Mesenchymal stem cell (in vitro differentiated cells and primary cell): ENCODE data around the gene ATP6V1A.

Source experiments
- DNase-seq: peaks from one replicate; pipeline ENCODE4 v3.0.0-alpha.2; 2013
- H2AFZ ChIP-seq: one replicate; pipeline ENCODE4 v1.6.1; 2013; ENCODE audit warnings: low read depth, mild to moderate bottlenecking, control low read depth, inconsistent platforms, low read length, moderate library complexity
- H2AK5ac ChIP-seq: 2 replicates; pipeline ENCODE4 v1.6.1; 2013; ENCODE audit warnings: low read length, moderate library complexity, mild to moderate bottlenecking, inconsistent platforms; ENCODE audit not compliant: severe bottlenecking
- H2BK120ac ChIP-seq: one replicate; pipeline ENCODE4 v1.6.1; 2013; ENCODE audit warnings: low read depth, mild to moderate bottlenecking, inconsistent platforms, low read length, moderate library complexity
- H2BK12ac ChIP-seq, 2 experiments: one replicate each; pipeline ENCODE4 v1.6.1; 2013; ENCODE audit warnings: inconsistent platforms in 2 of 2, low read length in 2 of 2, mild to moderate bottlenecking in 2 of 2, moderate library complexity in 2 of 2, control low read depth in 1 of 2
- H2BK15ac ChIP-seq: one replicate; pipeline ENCODE4 v1.6.1; 2013; ENCODE audit warnings: mild to moderate bottlenecking, low read depth, inconsistent platforms; ENCODE audit not compliant: poor library complexity, severe bottlenecking
- H2BK5ac ChIP-seq: 2 replicates; pipeline ENCODE4 v1.6.1; 2013; ENCODE audit warnings: low read depth, mild to moderate bottlenecking, low read length, control low read depth, inconsistent platforms; ENCODE audit not compliant: poor library complexity, severe bottlenecking
- H3K14ac ChIP-seq, 2 experiments: one replicate each; pipeline ENCODE4 v1.6.1; 2013; ENCODE audit warnings: inconsistent platforms in 2 of 2, low read length in 2 of 2, control low read depth in 1 of 2, mild to moderate bottlenecking in 1 of 2, moderate library complexity in 1 of 2
- H3K18ac ChIP-seq, 2 experiments: one replicate each; pipeline ENCODE4 v1.6.1; 2013; ENCODE audit warnings: inconsistent platforms in 2 of 2, low read length in 2 of 2, control low read depth in 1 of 2, low read depth in 1 of 2, mild to moderate bottlenecking in 1 of 2
- H3K23ac ChIP-seq, 2 experiments: one replicate each; pipeline ENCODE4 v1.6.1; 2013; ENCODE audit warnings: inconsistent platforms in 2 of 2, low read length in 2 of 2, mild to moderate bottlenecking in 2 of 2, moderate library complexity in 2 of 2, control low read depth in 1 of 2
- H3K27ac ChIP-seq: 2 replicates; pipeline ENCODE4 v1.5.1; 2013; ENCODE audit warnings: mild to moderate bottlenecking, moderate library complexity, low read length, control low read depth, inconsistent platforms; ENCODE audit not compliant: poor library complexity, severe bottlenecking
- H3K27me3 ChIP-seq, 2 experiments: 2 replicates each; pipeline versions ENCODE4 v1.6.1 to v1.7.0; 2013; ENCODE audit warnings: low read length in 2 of 2, mild to moderate bottlenecking in 2 of 2, moderate library complexity in 2 of 2, control low read depth in 1 of 2, inconsistent platforms in 1 of 2; ENCODE audit not compliant: control insufficient read depth in 1 of 2, insufficient read depth in 1 of 2
- H3K36me3 ChIP-seq, 2 experiments: 2 replicates each; pipeline versions ENCODE4 v1.6.1 to v1.7.0; 2013; ENCODE audit warnings: low read length in 2 of 2, control low read depth in 1 of 2, inconsistent platforms in 1 of 2, low read depth in 1 of 2, mild to moderate bottlenecking in 1 of 2; ENCODE audit not compliant: insufficient read depth in 2 of 2, control insufficient read depth in 1 of 2
- H3K4ac ChIP-seq, 2 experiments: one replicate each; pipeline ENCODE4 v1.6.1; 2013; ENCODE audit warnings: inconsistent platforms in 2 of 2, low read length in 2 of 2, mild to moderate bottlenecking in 2 of 2, moderate library complexity in 2 of 2, control low read depth in 1 of 2, low read depth in 1 of 2
- H3K4me1 ChIP-seq: 2 replicates; pipeline ENCODE4 v1.6.1; 2013; ENCODE audit warnings: low read depth, low read length, control low read depth; ENCODE audit not compliant: control insufficient read depth, insufficient read depth
- H3K4me2 ChIP-seq: 2 replicates; pipeline ENCODE4 v1.6.1; 2013; ENCODE audit warnings: low read length, mild to moderate bottlenecking, inconsistent platforms; ENCODE audit not compliant: poor library complexity, severe bottlenecking
- H3K4me3 ChIP-seq, 2 experiments: 2 replicates each; pipeline versions ENCODE4 v1.5.1 to v1.7.0; 2013; ENCODE audit warnings: low read length in 2 of 2, mild to moderate bottlenecking in 2 of 2, control low read depth in 1 of 2, low read depth in 1 of 2; ENCODE audit not compliant: insufficient read depth in 1 of 2
- H3K79me1 ChIP-seq: replicated peaks from 2 replicates; pipeline ENCODE4 v1.6.1; 2013; ENCODE audit warnings: mild to moderate bottlenecking, control low read depth, low read length, inconsistent platforms; ENCODE audit not compliant: poor library complexity, severe bottlenecking
- H3K9ac ChIP-seq: 2 replicates; pipeline ENCODE4 v1.7.0; 2013; ENCODE audit warnings: mild to moderate bottlenecking, low read length, moderate library complexity
- H3K9me3 ChIP-seq: 2 replicates; pipeline ENCODE4 v1.7.0; 2013; ENCODE audit warnings: mild to moderate bottlenecking, low read length; ENCODE audit not compliant: control insufficient read depth
- H4K8ac ChIP-seq: one replicate; pipeline ENCODE4 v1.6.1; 2013; ENCODE audit warnings: inconsistent platforms, mild to moderate bottlenecking, low read length, moderate library complexity
- H4K91ac ChIP-seq: one replicate; pipeline ENCODE4 v1.6.1; 2013; ENCODE audit warnings: mild to moderate bottlenecking, low read length, inconsistent platforms
- WGBS: methylation state at CpG from one replicate; pipeline ENCODE4 v1.1.7; 2013; ENCODE audit warnings: mixed read lengths; 5-methylcytosine and 5-hydroxymethylcytosine counted together

ATP6V1A gene

GRCh38 chr3:113707835-113708234 lies 39.0 kb upstream of the ATP6V1A start:
- no peak overlapping the region for H3K4ac ChIP-seq
- 96% methylated on average over 2 of the region's 4 CpGs for whole genome bisulfite sequencing
- no peak overlapping the region for H3K23ac ChIP-seq
- no peak for DNase-seq
- H3K9ac ChIP-seq, result no peak overlapping the region
- no peak overlapping the region for H4K8ac ChIP-seq
- H4K91ac ChIP-seq, result no peak overlapping the region
- no peaks in the 10 kb centered on the region for H3K36me3 ChIP-seq
- no peak overlapping the region for H2BK12ac ChIP-seq
- no peaks in the 10 kb centered on the region for H3K27me3 ChIP-seq
- H2BK5ac ChIP-seq, result no peak overlapping the region
- no peak overlapping the region for H2AFZ ChIP-seq
- H2AK5ac ChIP-seq, result no peak overlapping the region
- no peak overlapping the region for H3K4me2 ChIP-seq
- H3K27ac ChIP-seq, result no peak overlapping the region
- no peak overlapping the region for H2BK15ac ChIP-seq
- no peak overlapping the region for H3K14ac ChIP-seq
- H3K18ac ChIP-seq, result no peak overlapping the region
- no peak overlapping the region for H3K4me3 ChIP-seq
- no peak overlapping the region for H2BK120ac ChIP-seq
- H3K4me1 ChIP-seq, result no peaks in the 10 kb centered on the region
- H3K79me1 ChIP-seq, result no peaks in the 10 kb centered on the region
- no peaks in the 10 kb centered on the region for H3K9me3 ChIP-seq

- Histone ChIP-seq H4K91ac (no peak overlapping the region), H3K18ac (no peak overlapping the region), H3K9me3 (no peaks in the 10 kb centered on the region), H3K4me3 (no peak overlapping the region), H3K23ac (no peak overlapping the region), H2BK120ac (no peak overlapping the region), H2AFZ (no peak overlapping the region), H2AK5ac (no peak overlapping the region), H3K79me1 (no peaks in the 10 kb centered on the region), H2BK15ac (no peak overlapping the region), H2BK5ac (no peak overlapping the region), H3K4me1 (no peaks in the 10 kb centered on the region), H3K27ac (no peak overlapping the region), H3K36me3 (peaks cover 4 to 20% of the 10 kb centered on the region in 2 experiments), H3K27me3 (no peaks in the 10 kb centered on the region), H3K4ac (no peak overlapping the region), H3K9ac (no peak overlapping the region), H4K8ac (no peak overlapping the region), H3K4me2 (no peak overlapping the region), H3K14ac (no peak overlapping the region), H2BK12ac (no peak overlapping the region)
- DNase-seq, result no peak
- no CpG with 5 or more reads among the region's 3 CpGs for WGBS
Observed at GRCh38 chr3:113712129-113712528, 34.7 kb upstream of the ATP6V1A start.

- H3K4me3 ChIP-seq, result no peak overlapping the region
- no peak overlapping the region for H2AK5ac ChIP-seq
- H4K91ac ChIP-seq, result no peak overlapping the region
- no peak overlapping the region for H2BK120ac ChIP-seq
- H3K9ac ChIP-seq, result no peak overlapping the region
- no peaks in the 10 kb centered on the region for H3K4me1 ChIP-seq
- H3K14ac ChIP-seq, result no peak overlapping the region
- H2AFZ ChIP-seq, result no peak overlapping the region
- no peak for DNase-seq
- no peak overlapping the region for H3K18ac ChIP-seq
- no peaks in the 10 kb centered on the region for H3K27me3 ChIP-seq
- peaks cover 7 to 35% of the 10 kb centered on the region in 2 experiments for H3K36me3 ChIP-seq
- H3K4me2 ChIP-seq, result no peak overlapping the region
- no peak overlapping the region for H2BK5ac ChIP-seq
- H3K4ac ChIP-seq, result no peak overlapping the region
- H2BK15ac ChIP-seq, result no peak overlapping the region
- H3K27ac ChIP-seq, result no peak overlapping the region
- H3K23ac ChIP-seq, result no peak overlapping the region
- no peaks in the 10 kb centered on the region for H3K79me1 ChIP-seq
- H3K9me3 ChIP-seq, result no peaks in the 10 kb centered on the region
- no peak overlapping the region for H2BK12ac ChIP-seq
- no CpG with 5 or more reads among the region's 1 CpG for WGBS
- no peak overlapping the region for H4K8ac ChIP-seq
Observed at GRCh38 chr3:113714702-113715101, 32.1 kb upstream of the ATP6V1A start.

- H3K9ac ChIP-seq, result no peak overlapping the region
- H3K4ac ChIP-seq, result no peak overlapping the region
- H2BK5ac ChIP-seq, result no peak overlapping the region
- no peaks in the 10 kb centered on the region for H3K4me1 ChIP-seq
- 80% methylated on average over 2 of the region's 3 CpGs for WGBS
- H2BK120ac ChIP-seq, result no peak overlapping the region
- no peak overlapping the region for H3K4me2 ChIP-seq
- no peak overlapping the region for H4K8ac ChIP-seq
- no peak overlapping the region for H3K14ac ChIP-seq
- H2AK5ac ChIP-seq, result no peak overlapping the region
- no peak overlapping the region for H3K18ac ChIP-seq
- no peaks in the 10 kb centered on the region for H3K9me3 ChIP-seq
- peaks cover 2% of the 10 kb centered on the region for H3K79me1 ChIP-seq
- H3K36me3 ChIP-seq, result peaks cover 7 to 61% of the 10 kb centered on the region in 2 experiments
- no peak overlapping the region for H3K27ac ChIP-seq
- no peak overlapping the region for H3K4me3 ChIP-seq
- H4K91ac ChIP-seq, result no peak overlapping the region
- no peak overlapping the region for H2BK12ac ChIP-seq
- H3K23ac ChIP-seq, result no peak overlapping the region
- no peak overlapping the region for H2BK15ac ChIP-seq
- H3K27me3 ChIP-seq, result no peaks in the 10 kb centered on the region
- H2AFZ ChIP-seq, result no peak overlapping the region
- no peak for DNase-seq
Observed at GRCh38 chr3:113717308-113717707, 29.5 kb upstream of the ATP6V1A start.
